OCI-M1 (cell line): ENCODE measurements around the gene FAM219A.
"Not testable (repeated sequence)": the region's sequence is repeated elsewhere in the genome, so short reads cannot be mapped to it uniquely, and the experiment has no call there.

ENCODE experiments used
- DNase-seq: peaks from one replicate; lab custom pipeline; 2025; lab: John Stamatoyannopoulos, UW

Gene FAM219A

DNA sequence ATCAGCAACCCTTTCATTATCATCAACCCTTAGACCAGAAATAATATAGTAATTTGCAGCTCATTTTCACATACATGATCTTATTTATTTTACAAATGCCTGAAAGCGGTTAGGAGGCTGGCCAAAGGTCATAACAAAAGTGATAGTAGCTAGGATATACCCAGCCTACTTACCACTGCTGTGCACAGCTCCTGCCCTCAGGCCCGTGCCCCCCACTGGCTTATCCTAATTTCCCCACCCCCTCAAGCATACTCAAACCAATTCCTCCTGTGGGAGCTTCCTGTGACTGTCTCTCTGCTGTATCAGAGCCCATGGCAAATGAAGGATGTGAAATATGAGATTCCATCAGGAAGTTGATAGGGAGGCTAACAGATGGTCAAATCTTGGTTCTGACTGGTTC, 14.8 kb downstream of the FAM219A start:
- no peak for DNase-seq

DNA sequence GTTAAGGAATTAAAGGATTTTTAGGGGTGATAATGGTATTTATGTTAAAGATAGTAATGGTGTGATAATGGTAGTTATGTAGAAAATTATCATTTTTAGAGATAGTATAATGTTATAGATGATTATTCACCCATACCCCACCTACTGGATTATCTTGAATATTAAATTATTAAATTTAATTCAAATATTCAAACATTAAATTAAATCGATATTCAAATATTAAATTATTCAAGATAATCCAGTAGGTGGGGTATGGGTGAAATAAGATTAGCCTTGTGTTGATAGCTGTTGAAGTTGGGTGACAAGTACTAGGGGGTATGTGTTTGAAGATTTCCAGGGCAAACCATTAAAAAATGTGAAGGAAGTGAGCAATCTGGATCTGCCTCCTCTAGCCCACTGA, 15.6 kb downstream of the FAM219A start:
- no peak for DNase-seq

DNA sequence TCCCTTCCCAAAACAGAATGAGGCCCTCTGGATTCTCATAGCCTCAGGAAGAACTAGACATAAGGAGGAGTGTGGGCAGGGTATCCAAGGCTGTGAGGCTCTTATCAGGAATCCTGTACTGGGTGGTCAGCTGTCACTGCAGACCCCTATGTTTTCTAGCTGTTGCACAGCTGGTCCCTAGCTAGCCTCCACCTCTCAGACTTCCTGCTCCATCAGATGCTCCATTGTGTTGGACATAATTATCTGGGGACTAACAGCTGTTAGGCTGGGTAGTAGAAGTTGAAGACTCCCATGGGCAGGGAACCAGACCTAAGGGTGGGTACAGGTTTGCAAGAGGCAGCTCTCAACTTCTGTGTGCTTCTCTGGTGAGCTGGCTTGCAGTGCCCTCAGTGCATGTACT, 18.4 kb downstream of the FAM219A start:
- DNase-seq: no peak

DNA sequence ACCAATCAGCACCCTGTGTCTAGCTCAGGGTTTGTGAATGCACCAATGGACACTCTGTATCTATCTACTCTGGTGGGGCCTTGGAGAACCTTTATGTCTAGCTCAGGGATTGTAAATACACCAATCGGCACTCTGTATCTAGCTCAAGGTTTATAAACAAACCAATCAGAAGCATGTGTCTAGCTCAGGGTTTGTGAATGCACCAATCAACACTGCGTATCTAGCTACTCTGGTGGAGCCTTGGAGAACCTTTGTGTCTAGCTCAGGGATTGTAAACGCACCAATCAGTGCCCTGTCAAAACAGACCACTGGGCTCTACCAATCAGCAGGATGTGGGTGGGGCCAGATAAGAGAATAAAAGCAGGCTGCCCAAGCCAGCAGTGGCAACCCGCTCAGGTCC, 19.9 kb downstream of the FAM219A start:
- not testable (repeated sequence) for DNase-seq

- not testable (repeated sequence) for DNase-seq
Measured at GRCh38 chr9:34437926-34438307, 20.5 kb downstream of the FAM219A start.

- peak; percentile 83 for DNase-seq
Measured at GRCh38 chr9:34437006-34437925, 21.1 kb downstream of the FAM219A start.

GRCh38 chr9:34431667-34432066, 26.7 kb downstream of the FAM219A start:
- peak; percentile 2 for DNase-seq

- DNase-seq: peak; percentile 41
Measured at GRCh38 chr9:34430843-34431437, 27.4 kb downstream of the FAM219A start.

- DNase-seq: no peak
Measured at GRCh38 chr9:34428325-34428958, 29.9 kb downstream of the FAM219A start.

DNA sequence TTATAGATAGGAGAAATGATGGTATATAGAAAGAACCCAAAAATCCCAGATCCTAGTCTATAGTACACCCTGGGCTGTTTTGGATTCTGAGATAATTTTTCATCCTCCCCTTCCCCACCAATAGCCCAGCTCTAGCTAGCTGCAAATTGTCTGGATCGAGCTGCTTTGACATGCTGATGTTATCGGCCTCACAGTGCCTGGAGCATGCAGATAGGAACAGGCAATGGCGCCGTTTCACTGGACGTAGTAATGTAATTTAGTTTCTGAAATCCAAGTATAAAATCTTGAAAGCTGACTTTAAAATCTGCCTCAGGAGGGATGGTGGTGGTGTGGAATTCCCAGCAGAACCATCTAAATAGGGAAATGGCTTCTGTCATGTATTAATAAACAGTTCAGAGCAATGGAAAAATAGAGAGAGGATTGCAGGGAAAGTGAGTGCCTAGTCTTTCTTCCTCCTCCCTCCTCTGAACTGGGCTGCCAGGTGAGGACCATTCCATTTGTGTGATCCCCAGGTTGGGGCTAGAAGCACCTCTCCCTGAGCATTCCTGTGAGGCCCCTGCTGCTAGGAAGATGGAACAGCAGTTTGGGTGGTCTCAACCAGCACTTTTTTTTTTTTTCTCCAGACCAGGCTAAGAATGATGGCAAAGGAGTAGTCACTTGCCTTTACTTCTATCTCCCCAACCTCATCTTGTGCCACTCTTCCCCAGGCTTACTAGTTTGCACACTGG, 31.9 kb downstream of the FAM219A start:
- peak; percentile 28 for DNase-seq

- DNase-seq: no peak
Measured at GRCh38 chr9:34419716-34420504, 38.5 kb downstream of the FAM219A start.

DNA sequence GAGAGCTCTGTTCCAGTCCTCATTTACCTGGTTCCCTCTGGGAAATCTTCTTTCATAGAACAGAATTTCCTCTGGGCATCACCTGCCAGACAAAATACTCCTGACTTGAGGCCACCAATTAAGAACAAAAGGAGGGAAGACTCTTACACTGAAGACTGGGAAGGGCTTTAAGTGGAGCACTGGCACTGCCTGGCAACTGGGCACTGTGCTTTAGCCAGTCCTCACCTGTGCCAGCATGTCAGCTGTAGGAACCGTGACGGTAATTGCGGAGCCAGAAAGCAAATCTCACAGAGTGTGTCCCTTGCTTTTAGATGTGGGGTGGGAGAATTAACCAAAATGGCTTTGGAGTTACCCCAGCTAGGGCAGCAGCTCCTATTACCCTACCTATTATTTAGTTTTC, 40.6 kb downstream of the FAM219A start:
- no peak for DNase-seq

GRCh38 chr9:34413231-34413852, 45.0 kb downstream of the FAM219A start:
- peak; percentile 70 for DNase-seq

DNA sequence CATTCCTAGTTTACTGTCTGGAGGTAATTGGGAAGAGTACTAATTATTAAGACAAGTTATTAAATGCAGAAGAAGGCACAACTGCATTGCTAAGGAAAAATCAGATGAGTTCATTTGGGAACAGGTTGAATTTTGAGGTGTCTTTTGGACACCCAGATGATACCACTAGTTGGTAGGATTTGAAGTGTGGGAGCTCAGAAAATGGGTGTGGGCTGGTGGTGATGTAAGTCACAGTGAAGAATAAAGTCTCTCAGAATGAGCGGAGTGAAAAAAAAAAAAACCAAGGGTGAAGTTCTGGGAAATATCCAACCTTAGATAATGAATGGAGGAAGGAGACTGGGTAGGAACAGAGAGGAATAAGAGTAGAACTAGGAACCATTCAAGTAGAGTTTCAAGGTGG, 46.0 kb downstream of the FAM219A start:
- DNase-seq: no peak

DNA sequence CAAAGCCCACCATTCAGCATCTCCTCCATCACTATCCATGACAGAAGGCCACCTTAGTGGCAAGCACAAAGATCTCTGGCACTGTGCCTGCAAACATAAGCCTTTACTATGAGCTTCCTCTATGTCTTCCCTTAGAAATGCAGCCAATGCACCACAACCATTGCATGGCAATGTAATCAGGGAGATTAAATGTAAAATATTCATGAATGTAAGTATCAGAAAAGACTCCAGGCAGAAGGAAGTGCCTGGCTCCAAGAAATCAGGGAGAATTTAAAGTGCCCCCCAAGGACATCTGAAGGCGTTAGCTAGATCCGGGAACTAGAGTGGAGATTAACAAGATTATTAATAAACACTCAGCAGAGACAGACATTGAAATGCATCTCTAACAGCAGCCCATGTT, 49.2 kb downstream of the FAM219A start:
- no peak for DNase-seq

DNA sequence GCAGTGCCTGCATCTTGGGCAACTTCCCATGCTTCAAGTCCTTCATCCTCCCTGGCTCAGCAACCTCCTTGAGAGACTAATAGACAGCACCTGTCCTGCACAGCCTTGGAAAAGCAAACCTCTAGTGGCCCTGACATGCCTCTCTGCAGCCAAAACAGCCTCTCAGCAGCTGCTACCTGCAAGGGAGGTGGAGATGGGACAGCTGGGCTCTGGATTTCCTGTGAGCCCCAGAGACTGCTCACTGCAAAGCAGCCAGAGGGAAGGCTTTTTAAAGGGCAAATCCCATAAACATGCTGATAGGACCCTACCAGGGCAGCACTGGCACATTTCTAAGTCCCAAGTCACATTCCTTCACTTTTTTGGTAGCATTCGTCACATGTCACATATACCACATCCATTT, 50.2 kb downstream of the FAM219A start:
- no peak for DNase-seq

GRCh38 chr9:34406219-34406618, 52.2 kb downstream of the FAM219A start:
- no peak for DNase-seq

- DNase-seq: no peak
Measured at GRCh38 chr9:34405719-34406118, 52.7 kb downstream of the FAM219A start.

- peak; percentile 72 for DNase-seq
Measured at GRCh38 chr9:34403554-34404380, 54.6 kb downstream of the FAM219A start.
